IMR-90 (cell line): Measurements from ENCODE around the gene AGFG1. TPM values are rescaled to one million over a fixed set of nuclear protein-coding genes. Genes with fewer than 3 reads are reported as not detected.
"Not testable (repeated sequence)": the region's sequence is repeated elsewhere in the genome, so short reads cannot be mapped to it uniquely, and the experiment has no call there.

Experiments used
- ATAC-seq: fragments of 200-7000 bp; cut with Tn5 transposase; 2 replicates; pipeline ENCODE4 v1.9.1; 2020; ENCODE audit warnings: low read depth, mild to moderate bottlenecking, moderate library complexity
- BruUV-seq: library from RNA; stranded (reverse); fragments of 400-500 nt; replicated peaks from 2 replicates; lab custom pipeline; 2021; lab: Mats Ljungman, UMichigan
- CTCF ChIA-PET: fragments of 300-600 bp; formaldehyde crosslinking; extraction: SDS; loops from one replicate; lab custom pipeline; 2021; ENCODE audit warnings: antibody characterized with exemption; lab: Yijun Ruan, JAX
- POLR2A ChIA-PET: fragments of 300-600 bp; sonication (Branson Sonifier 250); formaldehyde crosslinking; loops from one replicate; lab custom pipeline; 2022; ENCODE audit warnings: antibody characterized with exemption; ENCODE audit not compliant: unreplicated experiment; lab: Charles Lee
- DNase-seq: peaks from one replicate; pipeline ENCODE4 v3.0.0; 2013
- H2AFZ ChIP-seq: replicated peaks from 2 replicates; pipeline ENCODE3; 2013; ENCODE audit warnings: low read length, mild to moderate bottlenecking; ENCODE audit not compliant: poor library complexity
- H2AK5ac ChIP-seq: 2 replicates; pipeline ENCODE4 v1.6.1; 2013; ENCODE audit warnings: low read depth, low read length, inconsistent platforms
- H2AK9ac ChIP-seq: replicated peaks from 2 replicates; pipeline ENCODE3; 2013; ENCODE audit warnings: mild to moderate bottlenecking, low read depth, low read length, moderate library complexity; ENCODE audit not compliant: poor library complexity
- H2BK120ac ChIP-seq: 2 replicates; pipeline ENCODE4 v1.6.1; 2013; ENCODE audit warnings: low read depth, low read length, inconsistent platforms
- H2BK15ac ChIP-seq: 3 replicates; pipeline ENCODE4 v1.6.1; 2013; ENCODE audit warnings: low read depth, low read length, inconsistent platforms
- H2BK20ac ChIP-seq: 2 replicates; pipeline ENCODE4 v1.6.1; 2013; ENCODE audit warnings: low read depth, mild to moderate bottlenecking, inconsistent platforms, low read length, moderate library complexity
- H2BK5ac ChIP-seq: 2 replicates; pipeline ENCODE4 v1.6.1; 2013; ENCODE audit warnings: mild to moderate bottlenecking, low read depth, low read length, inconsistent platforms; ENCODE audit not compliant: poor library complexity, severe bottlenecking
- H3K14ac ChIP-seq: replicated peaks from 2 replicates; pipeline ENCODE4 v1.6.1; 2013; ENCODE audit warnings: low read depth, low read length, inconsistent platforms
- H3K18ac ChIP-seq: 2 replicates; pipeline ENCODE4 v1.6.1; 2013; ENCODE audit warnings: low read depth, low read length, control low read depth
- H3K23ac ChIP-seq: 2 replicates; pipeline ENCODE4 v1.6.1; 2013; ENCODE audit warnings: low read depth, low read length, inconsistent platforms
- H3K27ac ChIP-seq: 2 replicates; pipeline ENCODE4 v1.5.1; 2013; ENCODE audit warnings: mild to moderate bottlenecking, control low read depth, low read length; ENCODE audit not compliant: insufficient read depth
- H3K27me3 ChIP-seq: 2 replicates; pipeline ENCODE4 v1.6.1; 2013; ENCODE audit warnings: low read length; ENCODE audit not compliant: control insufficient read depth, insufficient read depth
- H3K36me3 ChIP-seq: 2 replicates; pipeline ENCODE4 v1.6.1; 2013; ENCODE audit warnings: low read length, mixed read lengths; ENCODE audit not compliant: control insufficient read depth, insufficient read depth
- H3K4ac ChIP-seq: 2 replicates; pipeline ENCODE4 v1.6.1; 2013; ENCODE audit warnings: low read depth, low read length, inconsistent platforms
- H3K4me1 ChIP-seq: 2 replicates; pipeline ENCODE4 v1.6.1; 2013; ENCODE audit warnings: low read length, mixed read lengths; ENCODE audit not compliant: control insufficient read depth, insufficient read depth
- H3K4me2 ChIP-seq: 2 replicates; pipeline ENCODE4 v1.6.1; 2013; ENCODE audit warnings: low read depth, mild to moderate bottlenecking, control low read depth, low read length, moderate library complexity
- H3K4me3 ChIP-seq: 2 replicates; pipeline ENCODE4 v1.5.1; 2013; ENCODE audit warnings: low read depth, mild to moderate bottlenecking, control low read depth, low read length, moderate library complexity; ENCODE audit not compliant: insufficient read depth
- H3K56ac ChIP-seq: 2 replicates; pipeline ENCODE4 v1.6.1; 2013; ENCODE audit warnings: low read length, inconsistent platforms; ENCODE audit not compliant: insufficient read depth; ENCODE audit errors: extremely low read depth
- H3K79me1 ChIP-seq, 2 experiments: 2 replicates each; pipeline ENCODE4 v1.6.1; 2013; ENCODE audit warnings: low read length in 2 of 2, inconsistent platforms in 1 of 2, low read depth in 1 of 2
- H3K9ac ChIP-seq: 2 replicates; pipeline ENCODE4 v1.6.1; 2013; ENCODE audit warnings: low read depth, low read length, control low read depth
- H3K9me1 ChIP-seq: 2 replicates; pipeline ENCODE4 v1.6.1; 2013; ENCODE audit warnings: low read length, inconsistent platforms; ENCODE audit not compliant: insufficient read depth
- H3K9me3 ChIP-seq: 2 replicates; pipeline ENCODE4 v1.6.1; 2013; ENCODE audit warnings: low read length; ENCODE audit not compliant: control insufficient read depth, insufficient read depth
- H4K20me1 ChIP-seq: 2 replicates; pipeline ENCODE4 v1.6.1; 2013; ENCODE audit warnings: low read length, inconsistent platforms; ENCODE audit not compliant: insufficient read depth
- H4K5ac ChIP-seq: 2 replicates; pipeline ENCODE4 v1.6.1; 2013; ENCODE audit warnings: mild to moderate bottlenecking, low read depth, low read length, control low read depth
- H4K8ac ChIP-seq, 2 experiments: 2 replicates each; pipeline ENCODE4 v1.6.1; 2013; ENCODE audit warnings: low read depth in 2 of 2, low read length in 2 of 2, control low read depth in 1 of 2, inconsistent platforms in 1 of 2
- H4K91ac ChIP-seq: 2 replicates; pipeline ENCODE4 v1.6.1; 2013; ENCODE audit warnings: low read depth, low read length, inconsistent platforms; ENCODE audit not compliant: insufficient read depth
- MAFK ChIP-seq: IDR thresholded peaks from 2 replicates; pipeline ENCODE4 v1.6.1; 2012; ENCODE audit warnings: low read depth, low read length, improper control_type of control experiment
- WGBS, 2 experiments: methylation state at CpG; one replicate each; pipeline versions ENCODE4 v1.1.5 to v1.1.7; 2013; ENCODE audit warnings: missing lambda C conversion rate in 2 of 2; ENCODE audit not compliant: insufficient read length in 1 of 2; ENCODE audit errors: extremely low coverage in 2 of 2; 5-methylcytosine and 5-hydroxymethylcytosine counted together
- dilution Hi-C: fragments of 300-500 bp; cut with HindIII; formaldehyde crosslinking; loops from one replicate; pipeline ENCODE4 v1.14.3; 2018; ENCODE audit warnings: low sequenced_read_pairs; ENCODE audit not compliant: unreplicated experiment
- in situ Hi-C: fragments of 300-500 bp; cut with MboI; formaldehyde crosslinking; loops from 3 replicates; pipeline ENCODE4 v1.14.3; 2019; ENCODE audit warnings: low sequenced_read_pairs, inconsistent platforms, mixed read lengths
- intact Hi-C: fragments of 100-400 bp; cut with micrococcal nuclease; formaldehyde crosslinking; loops from 2 replicates; pipeline ENCODE4 v1.10.0; 2022
- polyA plus RNA-seq, 3 experiments: library from polyadenylated mRNA; depleted of rRNA; stranded (reverse); fragments of >200 nt; gene quantifications; 2 replicates each; pipeline ENCODE4 v1.2.3, GENCODE V29; 2012; ENCODE audit warnings: low replicate concordance in 1 of 3
- total RNA-seq: library from RNA; depleted of rRNA; stranded (reverse); fragments of >200 nt; gene quantifications from 2 replicates; pipeline ENCODE4 v1.2.3, GENCODE V29; 2012

Gene AGFG1
- total and polyA plus RNA-seq, 2 of the 4 experiments (the other 2 are of a cell fraction), result 58.4 to 126 TPM

- WGBS, 2 experiments, result 83% methylated on average over 2 of the region's 4 CpGs; no CpG with 5 or more reads in 1 of the 2 experiments
- Histone ChIP-seq H2AK5ac (no peak overlapping the region), H2BK15ac (no peak overlapping the region), H4K8ac (no peak overlapping the region), H4K20me1 (no peaks in the 10 kb centered on the region), H3K27me3 (peaks cover 2% of the 10 kb centered on the region; the same call in 1 of the 2 replicates), H3K23ac (no peak overlapping the region), H3K4me1 (no peaks in the 10 kb centered on the region), H3K9me3 (no peaks in the 10 kb centered on the region), H3K36me3 (no peaks in the 10 kb centered on the region), H2AFZ (no peak overlapping the region), H3K9me1 (no peaks in the 10 kb centered on the region), H3K79me1 (no peaks in the 10 kb centered on the region), H2BK20ac (no peak overlapping the region), H2AK9ac (no peak overlapping the region), H3K4me2 (no peak overlapping the region), H3K14ac (no peak overlapping the region), H3K4me3 (no peak overlapping the region), H3K56ac (no peak overlapping the region), H3K18ac (no peak overlapping the region), H4K91ac (no peak overlapping the region), H3K27ac (no peak overlapping the region), H3K4ac (no peak overlapping the region), H4K5ac (no peak overlapping the region), H2BK5ac (no peak overlapping the region), H2BK120ac (no peak overlapping the region), H3K9ac (no peak overlapping the region)
- BruUV-seq, result no TSS peak
- ChIA-PET CTCF (no interaction called here), POLR2A (no interaction called here)
- TF ChIP-seq MAFK, result no peak
- no peak for ATAC-seq
- intact Hi-C loops, result no loop called here
- in situ Hi-C loops, result no loop called here
- dilution Hi-C loops, result no loop called here
- DNase-seq, result no peak
These were observed 126.0 kb downstream of the AGFG1 start for GRCh38 chr2:227597998-227598397.

GRCh38 chr2:227598835-227599503, 127.0 kb downstream of the AGFG1 start, which contains the start of gene SCYGR2:
SCYGR2 (plus strand) TSS chr2:227598893; CDS start chr2:227598893, 0 bp downstream.
- BruUV-seq, H3K9ac ChIP-seq, H2AK9ac ChIP-seq, H3K36me3 ChIP-seq, dilution Hi-C loops, ATAC-seq, H2AK5ac ChIP-seq, H3K79me1 ChIP-seq, H3K14ac ChIP-seq, H2BK20ac ChIP-seq, H4K8ac ChIP-seq, H3K18ac ChIP-seq, H3K4me3 ChIP-seq, H4K20me1 ChIP-seq, H3K4ac ChIP-seq, CTCF ChIA-PET, H2AFZ ChIP-seq, H2BK120ac ChIP-seq, H3K9me1 ChIP-seq, H3K27me3 ChIP-seq, H2BK15ac ChIP-seq, H3K27ac ChIP-seq, H3K56ac ChIP-seq, H2BK5ac ChIP-seq, in situ Hi-C loops, DNase-seq, intact Hi-C loops, H4K91ac ChIP-seq, H3K23ac ChIP-seq, H3K4me2 ChIP-seq, POLR2A ChIA-PET, H4K5ac ChIP-seq, H3K4me1 ChIP-seq, H3K9me3 ChIP-seq: not testable (repeated sequence)
- WGBS, 2 experiments, result 83% methylated on average over 6 of the region's 16 CpGs; no CpG with 5 or more reads in 1 of the 2 experiments
